Measurements from ENCODE around the gene CLEC18B. TPM values are rescaled to one million over a fixed set of nuclear protein-coding genes. Genes with fewer than 3 reads are reported as not detected.

The CLEC18B gene
- total and polyA plus RNA-seq, 2 of the 4 experiments (the other 2 are of a cell fraction), result 0.17 TPM; not detected in 1

- POLR2A ChIA-PET (ENCODE audit: unreplicated experiment), result no interaction called here
- no peak overlapping the region for H2AFZ ChIP-seq (replicated peaks; ENCODE audit: low read length, poor library complexity)
Measured at GRCh38 chr16:74372953-74373846, 48.1 kb downstream of the CLEC18B start.

More at GRCh38 chr16:74372953-74373846, 48.1 kb downstream of the CLEC18B start:
- Histone ChIP-seq H2AK9ac (replicated peaks; ENCODE audit: low read depth, low read length, poor library complexity) (no peak overlapping the region), H3K23ac (ENCODE audit: low read depth, low read length) (no peak overlapping the region), H3K9ac (ENCODE audit: low read depth, low read length) (no peak overlapping the region), H3K56ac (ENCODE audit: extremely low read depth, insufficient read depth, low read length) (no peak overlapping the region), H2BK15ac (ENCODE audit: low read depth, low read length) (no peak overlapping the region), H2BK120ac (ENCODE audit: low read depth, low read length) (no peak overlapping the region), H2BK5ac (ENCODE audit: low read depth, low read length, poor library complexity, severe bottlenecking) (no peak overlapping the region), H3K4me1 (ENCODE audit: control insufficient read depth, insufficient read depth, low read length) (no peaks in the 10 kb centered on the region), H4K91ac (ENCODE audit: insufficient read depth, low read depth, low read length) (no peak overlapping the region), H3K14ac (replicated peaks; ENCODE audit: low read depth, low read length) (no peak overlapping the region), H3K27me3 (ENCODE audit: control insufficient read depth, insufficient read depth, low read length) (no peaks in the 10 kb centered on the region; the same call in 1 of the 2 replicates), H3K9me3 (ENCODE audit: control insufficient read depth, insufficient read depth, low read length) (no peaks in the 10 kb centered on the region), H3K27ac (ENCODE audit: insufficient read depth, low read length) (no peak overlapping the region), H3K36me3 (ENCODE audit: control insufficient read depth, insufficient read depth, low read length) (no peaks in the 10 kb centered on the region), H3K4me2 (ENCODE audit: low read depth, low read length) (no peak overlapping the region), H4K20me1 (ENCODE audit: insufficient read depth, low read length) (no peaks in the 10 kb centered on the region), H3K9me1 (ENCODE audit: insufficient read depth, low read length) (peaks cover 2% of the 10 kb centered on the region; the same call in 1 of the 2 replicates), H4K8ac (ENCODE audit: low read depth in 2 of 2, low read length in 2 of 2) (no peak overlapping the region), H3K18ac (ENCODE audit: low read depth, low read length) (no peak overlapping the region), H3K4ac (ENCODE audit: low read depth, low read length) (no peak overlapping the region), H3K4me3 (ENCODE audit: insufficient read depth, low read depth, low read length) (no peak overlapping the region), H2AK5ac (ENCODE audit: low read depth, low read length) (no peak overlapping the region), H2BK20ac (ENCODE audit: low read depth, low read length) (no peak overlapping the region), H4K5ac (ENCODE audit: low read depth, low read length) (no peak overlapping the region), H3K79me1 (ENCODE audit: low read depth in 1 of 2, low read length in 2 of 2) (no peaks in the 10 kb centered on the region)
- BruUV-seq (replicated peaks), result no TSS peak
- CTCF ChIA-PET, result no interaction called here
- TF ChIP-seq RFX5 (IDR thresholded peaks at IDR 0.05; ENCODE audit: low read depth, low read length), result no peak
- intact Hi-C loops (cut with micrococcal nuclease) (no loop called here), in situ Hi-C loops (cut with MboI; ENCODE audit: low sequenced_read_pairs) (no loop called here), dilution Hi-C loops (cut with HindIII; ENCODE audit: low sequenced_read_pairs, unreplicated experiment) (no loop called here)
- DNase-seq (no peak), ATAC-seq (ENCODE audit: low read depth) (no peak)
- WGBS, 2 experiments (ENCODE audit: extremely low coverage in 2 of 2, insufficient read length in 1 of 2), result 72% methylated on average over 4 of the region's 10 CpGs; no CpG with 5 or more reads in 1 of the 2 experiments

Data from IMR-90 (cell line).